Measurements from ENCODE around the gene GPC3. TPM values are rescaled to one million over a fixed set of nuclear protein-coding genes. Genes with fewer than 3 reads are reported as not detected.

Gene GPC3
- polyA plus RNA-seq, 2 of the 4 experiments (the other 2 are of a cell fraction), result not detected

DNA sequence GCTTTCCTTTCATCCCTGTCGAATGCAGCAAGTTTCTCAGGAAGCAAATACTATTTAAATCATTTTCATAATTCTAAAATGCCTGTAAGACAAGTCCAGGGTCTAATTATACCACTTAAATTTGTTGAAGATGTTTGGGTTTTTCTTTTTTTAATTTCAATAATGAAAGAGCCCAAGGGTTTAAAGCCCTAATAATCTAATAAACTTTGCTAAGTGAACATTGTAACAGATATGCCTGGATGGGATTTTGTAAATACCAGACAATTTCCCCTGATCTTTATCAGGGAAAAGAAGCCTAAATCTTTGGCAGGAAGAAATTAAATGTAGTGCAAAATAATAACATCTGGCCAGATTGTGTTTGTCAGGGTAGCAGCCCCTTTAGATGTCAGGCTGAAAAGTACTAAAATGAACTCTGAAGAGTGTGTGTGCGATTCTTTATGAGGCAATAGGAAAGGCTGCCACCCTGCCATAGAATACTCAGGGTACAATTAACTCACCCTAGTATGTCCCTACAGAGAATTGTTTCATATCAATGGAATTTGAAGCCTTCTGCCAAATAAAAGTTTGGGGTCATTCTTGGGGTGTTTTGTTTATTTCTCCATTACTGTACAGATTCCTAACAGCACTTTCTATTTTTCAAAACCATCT lies 45.6 kb downstream of the GPC3 start:
- FAIRE-seq, result peak; percentile 7
- CTCF ChIA-PET, result no interaction called here
- WGBS (ENCODE audit: missing lambda C conversion rate), result 1% methylated on average over 2 of the region's 2 CpGs
- no peaks in the 10 kb centered on the region for H3K4me1 ChIP-seq
- POLR2A ChIA-PET, result no interaction called here
- TF ChIP-seq GATA3 (IDR thresholded peaks at IDR 0.05; ENCODE audit: borderline replicate concordance) (no peak), HEYL (CRISPR knock-in tag; IDR thresholded peaks at IDR 0.05) (no peak), CHD2 (IDR thresholded peaks at IDR 0.05; ENCODE audit: low read length, partially characterized antibody) (no peak), EHF (CRISPR knock-in tag; IDR thresholded peaks at IDR 0.05) (no peak), POLR2A (IDR thresholded peaks at IDR 0.05; ENCODE audit: low read length) (no peak), ZC3H11A (IDR thresholded peaks at IDR 0.05) (no peak), CHD4 (IDR thresholded peaks at IDR 0.05; ENCODE audit: borderline replicate concordance) (no peak), RAD21 (conservative IDR thresholded peaks at IDR 0.05 in 1 of 2, IDR thresholded peaks at IDR 0.05 in 1 of 2) (no peak), EHMT2 (IDR thresholded peaks at IDR 0.05; ENCODE audit: low read depth) (no peak), MAZ (IDR thresholded peaks at IDR 0.05; ENCODE audit: borderline replicate concordance, low read depth, low read length) (no peak), EP300 (IDR thresholded peaks at IDR 0.05) (no peak)
- TF ChIP-seq, protein P1, sequence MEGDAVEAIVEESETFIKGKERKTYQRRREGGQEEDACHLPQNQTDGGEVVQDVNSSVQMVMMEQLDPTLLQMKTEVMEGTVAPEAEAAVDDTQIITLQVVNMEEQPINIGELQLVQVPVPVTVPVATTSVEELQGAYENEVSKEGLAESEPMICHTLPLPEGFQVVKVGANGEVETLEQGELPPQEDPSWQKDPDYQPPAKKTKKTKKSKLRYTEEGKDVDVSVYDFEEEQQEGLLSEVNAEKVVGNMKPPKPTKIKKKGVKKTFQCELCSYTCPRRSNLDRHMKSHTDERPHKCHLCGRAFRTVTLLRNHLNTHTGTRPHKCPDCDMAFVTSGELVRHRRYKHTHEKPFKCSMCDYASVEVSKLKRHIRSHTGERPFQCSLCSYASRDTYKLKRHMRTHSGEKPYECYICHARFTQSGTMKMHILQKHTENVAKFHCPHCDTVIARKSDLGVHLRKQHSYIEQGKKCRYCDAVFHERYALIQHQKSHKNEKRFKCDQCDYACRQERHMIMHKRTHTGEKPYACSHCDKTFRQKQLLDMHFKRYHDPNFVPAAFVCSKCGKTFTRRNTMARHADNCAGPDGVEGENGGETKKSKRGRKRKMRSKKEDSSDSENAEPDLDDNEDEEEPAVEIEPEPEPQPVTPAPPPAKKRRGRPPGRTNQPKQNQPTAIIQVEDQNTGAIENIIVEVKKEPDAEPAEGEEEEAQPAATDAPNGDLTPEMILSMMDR (IDR thresholded peaks at IDR 0.05), result no peak
- TF ChIP-seq, protein P2, sequence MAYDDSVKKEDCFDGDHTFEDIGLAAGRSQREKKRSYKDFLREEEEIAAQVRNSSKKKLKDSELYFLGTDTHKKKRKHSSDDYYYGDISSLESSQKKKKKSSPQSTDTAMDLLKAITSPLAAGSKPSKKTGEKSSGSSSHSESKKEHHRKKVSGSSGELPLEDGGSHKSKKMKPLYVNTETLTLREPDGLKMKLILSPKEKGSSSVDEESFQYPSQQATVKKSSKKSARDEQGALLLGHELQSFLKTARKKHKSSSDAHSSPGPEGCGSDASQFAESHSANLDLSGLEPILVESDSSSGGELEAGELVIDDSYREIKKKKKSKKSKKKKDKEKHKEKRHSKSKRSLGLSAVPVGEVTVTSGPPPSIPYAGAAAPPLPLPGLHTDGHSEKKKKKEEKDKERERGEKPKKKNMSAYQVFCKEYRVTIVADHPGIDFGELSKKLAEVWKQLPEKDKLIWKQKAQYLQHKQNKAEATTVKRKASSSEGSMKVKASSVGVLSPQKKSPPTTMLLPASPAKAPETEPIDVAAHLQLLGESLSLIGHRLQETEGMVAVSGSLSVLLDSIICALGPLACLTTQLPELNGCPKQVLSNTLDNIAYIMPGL (CRISPR knock-in tag; IDR thresholded peaks at IDR 0.05; ENCODE audit: borderline replicate concordance), result no peak
- TF ChIP-seq, protein P3, sequence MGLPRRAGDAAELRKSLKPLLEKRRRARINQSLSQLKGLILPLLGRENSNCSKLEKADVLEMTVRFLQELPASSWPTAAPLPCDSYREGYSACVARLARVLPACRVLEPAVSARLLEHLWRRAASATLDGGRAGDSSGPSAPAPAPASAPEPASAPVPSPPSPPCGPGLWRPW (IDR thresholded peaks at IDR 0.05), result no peak
- ATAC-seq, result no peak
- no peak overlapping the region for H3K4me3 ChIP-seq
- no peak for DNase-seq (ENCODE audit: low read depth in 1 of 2, low spot score in 1 of 2)
- no peak overlapping the region for H3K4me2 ChIP-seq
- no peaks in the 10 kb centered on the region for H3K9me3 ChIP-seq
- no peak overlapping the region for H3K27ac ChIP-seq

DNA sequence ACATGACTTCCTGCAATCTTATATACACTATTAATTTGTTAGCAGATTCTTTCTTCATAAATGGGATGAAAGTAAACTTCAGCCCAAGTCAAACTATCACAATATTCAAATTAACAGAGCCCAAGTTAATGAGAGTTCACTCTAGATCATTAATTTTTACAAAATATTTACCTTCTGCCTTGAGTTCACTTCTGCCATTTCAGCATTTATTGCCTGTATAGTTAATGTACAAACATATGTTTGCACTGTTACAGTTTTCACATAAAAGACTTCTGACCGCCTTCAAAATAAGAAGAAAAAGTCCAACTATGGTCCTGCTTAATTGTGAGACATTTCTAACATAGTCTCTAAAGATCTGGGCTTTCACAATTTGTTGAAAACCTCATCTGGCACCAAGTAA lies 46.9 kb downstream of the GPC3 start:
- no peak overlapping the region for H3K4me3 ChIP-seq
- H3K4me1 ChIP-seq, result no peaks in the 10 kb centered on the region
- DNase-seq (ENCODE audit: low read depth in 1 of 2, low spot score in 1 of 2), result no peak
- no peak for FAIRE-seq
- no peak for TF ChIP-seq PHF8 (IDR thresholded peaks at IDR 0.05; ENCODE audit: borderline replicate concordance, low read depth)
- TF ChIP-seq MAFK (IDR thresholded peaks at IDR 0.05; ENCODE audit: partially characterized antibody), result peak; percentile 41
- ChIA-PET POLR2A (no interaction called here), CTCF (no interaction called here)
- H3K9me3 ChIP-seq, result no peaks in the 10 kb centered on the region
- no peak overlapping the region for H3K27ac ChIP-seq
- WGBS (ENCODE audit: missing lambda C conversion rate), result 5% methylated on average over 1 of the region's 1 CpG
- no peak for ATAC-seq
- H3K4me2 ChIP-seq, result no peak overlapping the region

DNA sequence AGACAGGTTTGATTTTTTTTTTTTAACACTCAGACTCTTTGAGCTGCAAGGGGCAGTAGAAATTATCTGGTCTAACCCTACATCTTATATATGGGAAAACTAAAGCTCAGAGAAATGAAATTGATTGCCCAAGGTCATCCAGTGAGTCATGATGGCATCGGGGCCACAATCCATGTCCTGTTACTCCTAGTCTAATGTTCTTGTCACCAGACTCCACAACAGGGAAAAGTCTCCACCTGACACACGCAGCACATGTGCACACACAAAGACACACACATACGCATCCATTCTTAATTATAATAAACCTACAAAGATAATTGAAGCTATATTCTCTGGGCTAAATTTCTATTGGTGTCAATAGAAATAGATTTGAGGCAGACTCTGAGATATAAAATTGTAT lies 48.4 kb downstream of the GPC3 start:
- no peak for TF ChIP-seq RCOR1 (IDR thresholded peaks at IDR 0.05; ENCODE audit: low read depth, low read length)
- no peak for TF ChIP-seq SMC3 (IDR thresholded peaks at IDR 0.05)
- no peak for TF ChIP-seq CHD2 (IDR thresholded peaks at IDR 0.05; ENCODE audit: low read length, partially characterized antibody)
- TF ChIP-seq CHD4 (IDR thresholded peaks at IDR 0.05; ENCODE audit: borderline replicate concordance), result no peak
- no peak for TF ChIP-seq ZSCAN20 (CRISPR knock-in tag; IDR thresholded peaks at IDR 0.05)
- TF ChIP-seq RAD21 (conservative IDR thresholded peaks at IDR 0.05 in 1 of 2, IDR thresholded peaks at IDR 0.05 in 1 of 2), result no peak
- TF ChIP-seq ZNF302 (CRISPR knock-in tag; IDR thresholded peaks at IDR 0.05), result no peak
- no peak for TF ChIP-seq KDM5A (IDR thresholded peaks at IDR 0.05)
- no peak for TF ChIP-seq MYC (IDR thresholded peaks at IDR 0.05; ENCODE audit: borderline replicate concordance, low read length)
- no peak for TF ChIP-seq HOXB13 (CRISPR knock-in tag; IDR thresholded peaks at IDR 0.05; ENCODE audit: low read depth)
- no peak for TF ChIP-seq HOXB5 (CRISPR knock-in tag; IDR thresholded peaks at IDR 0.05)
- Histone ChIP-seq H3K9me3 (no peaks in the 10 kb centered on the region), H3K4me2 (no peak overlapping the region), H3K4me1 (no peaks in the 10 kb centered on the region), H3K4me3 (no peak overlapping the region), H3K27ac (no peak overlapping the region)
- ChIA-PET POLR2A (no interaction called here), CTCF (no interaction called here)
- FAIRE-seq (no peak), DNase-seq (ENCODE audit: low read depth in 1 of 2, low spot score in 1 of 2) (no peak), ATAC-seq (no peak)
- 30% methylated on average over 3 of the region's 3 CpGs for WGBS (ENCODE audit: missing lambda C conversion rate)
